Parathyroid adenoma (tissue), 2 donors: Measurements from ENCODE around the gene ASAP2.

Source experiments
- H2AFZ ChIP-seq: fragments of 300-600 bp; sonication (generic); one replicate; pipeline ENCODE4 v1.7.0; 2017; ENCODE audit warnings: antibody characterized with exemption, mild to moderate bottlenecking
- H3K27ac ChIP-seq: fragments of 300-600 bp; sonication (generic); one replicate; pipeline ENCODE4 v1.7.0; 2017
- H3K27me3 ChIP-seq: fragments of 300-600 bp; sonication (generic); one replicate; pipeline ENCODE4 v1.7.0; 2017; ENCODE audit warnings: low read length; ENCODE audit not compliant: control insufficient read depth, insufficient read depth
- H3K36me3 ChIP-seq: fragments of 300-600 bp; sonication (generic); one replicate; pipeline ENCODE4 v1.7.0; 2017; ENCODE audit warnings: low read length; ENCODE audit not compliant: control insufficient read depth, insufficient read depth
- H3K4me1 ChIP-seq: fragments of 300-600 bp; sonication (generic); one replicate; pipeline ENCODE4 v1.7.0; 2017; ENCODE audit warnings: control low read depth
- H3K4me2 ChIP-seq: fragments of 300-600 bp; sonication (generic); one replicate; pipeline ENCODE4 v1.7.0; 2017; ENCODE audit warnings: low read length
- H3K4me3 ChIP-seq: fragments of 300-600 bp; sonication (generic); one replicate; pipeline ENCODE4 v1.7.0; 2017; ENCODE audit warnings: low read depth, low read length
- H3K79me2 ChIP-seq: fragments of 300-600 bp; sonication (generic); one replicate; pipeline ENCODE4 v1.7.0; 2017; ENCODE audit warnings: control low read depth
- H3K9ac ChIP-seq: fragments of 300-600 bp; sonication (generic); one replicate; pipeline ENCODE4 v1.7.0; 2017; ENCODE audit warnings: mild to moderate bottlenecking
- H3K9me3 ChIP-seq: fragments of 300-600 bp; sonication (generic); one replicate; pipeline ENCODE4 v1.7.0; 2017; ENCODE audit warnings: low read length; ENCODE audit not compliant: control insufficient read depth
- CTCF ChIP-seq: fragments of 300-600 bp; sonication (generic); IDR thresholded peaks from one replicate; pipeline ENCODE4 v1.7.0; 2017; ENCODE audit warnings: antibody characterized with exemption, mild to moderate bottlenecking
- donor health status: primary hyperparathyroidism.

The ASAP2 gene

GRCh38 chr2:9236867-9237266 lies 30.3 kb downstream of the ASAP2 start:
- Histone ChIP-seq H3K9me3 (no peaks in the 10 kb centered on the region), H3K9ac (no peak overlapping the region), H3K4me3 (no peak overlapping the region), H2AFZ (no peak overlapping the region), H3K27me3 (no peaks in the 10 kb centered on the region), H3K4me2 (no peak overlapping the region), H3K36me3 (no peaks in the 10 kb centered on the region), H3K27ac (peak overlapping the region; percentile 42), H3K4me1 (peaks cover 8% of the 10 kb centered on the region), H3K79me2 (peaks cover 11% of the 10 kb centered on the region)
- no peak for TF ChIP-seq CTCF

- H3K4me2 ChIP-seq = no peak overlapping the region
- H3K79me2 ChIP-seq = peaks cover 11% of the 10 kb centered on the region
- no peak overlapping the region for H3K9ac ChIP-seq
- no peaks in the 10 kb centered on the region for H3K9me3 ChIP-seq
- peaks cover 10% of the 10 kb centered on the region for H3K4me1 ChIP-seq
- H3K27ac ChIP-seq = peak overlapping the region; percentile 27
- TF ChIP-seq CTCF = no peak
- H3K36me3 ChIP-seq = no peaks in the 10 kb centered on the region
- H2AFZ ChIP-seq = no peak overlapping the region
- no peaks in the 10 kb centered on the region for H3K27me3 ChIP-seq
- H3K4me3 ChIP-seq = no peak overlapping the region
Observed at GRCh38 chr2:9237831-9238230, 31.2 kb downstream of the ASAP2 start.

- Histone ChIP-seq H3K27ac (no peak overlapping the region), H3K9ac (no peak overlapping the region), H3K4me1 (peaks cover 7% of the 10 kb centered on the region), H3K27me3 (no peaks in the 10 kb centered on the region), H3K79me2 (peaks cover 6% of the 10 kb centered on the region), H3K9me3 (no peaks in the 10 kb centered on the region), H3K4me2 (no peak overlapping the region), H3K36me3 (no peaks in the 10 kb centered on the region), H3K4me3 (no peak overlapping the region), H2AFZ (no peak overlapping the region)
- TF ChIP-seq CTCF = no peak
Observed at GRCh38 chr2:9238591-9239326, 32.1 kb downstream of the ASAP2 start.

GRCh38 chr2:9239616-9240015 lies 33.0 kb downstream of the ASAP2 start:
- no peaks in the 10 kb centered on the region for H3K36me3 ChIP-seq
- H3K9ac ChIP-seq = no peak overlapping the region
- H2AFZ ChIP-seq = no peak overlapping the region
- H3K4me1 ChIP-seq = peaks cover 6% of the 10 kb centered on the region
- H3K4me2 ChIP-seq = no peak overlapping the region
- no peak overlapping the region for H3K4me3 ChIP-seq
- H3K9me3 ChIP-seq = no peaks in the 10 kb centered on the region
- no peak for TF ChIP-seq CTCF
- H3K27me3 ChIP-seq = no peaks in the 10 kb centered on the region
- peaks cover 10% of the 10 kb centered on the region for H3K79me2 ChIP-seq
- H3K27ac ChIP-seq = no peak overlapping the region

GRCh38 chr2:9240745-9241144 lies 34.1 kb downstream of the ASAP2 start:
- Histone ChIP-seq H3K4me2 (no peak overlapping the region), H3K36me3 (no peaks in the 10 kb centered on the region), H3K9ac (no peak overlapping the region), H3K79me2 (peaks cover 14% of the 10 kb centered on the region), H3K4me1 (peaks cover 4% of the 10 kb centered on the region), H2AFZ (no peak overlapping the region), H3K27ac (no peak overlapping the region), H3K9me3 (no peaks in the 10 kb centered on the region), H3K27me3 (no peaks in the 10 kb centered on the region), H3K4me3 (no peak overlapping the region)
- no peak for TF ChIP-seq CTCF
